HepG2 (cell line): Measurements from ENCODE around the gene ST6GAL2. TPM values are rescaled to one million over a fixed set of nuclear protein-coding genes. Genes with fewer than 3 reads are reported as not detected.

Experiments used
- ATAC-seq: fragments of 200-7000 bp; cut with Tn5 transposase; 3 replicates; pipeline ENCODE4 v1.9.1; 2020; ENCODE audit warnings: mild to moderate bottlenecking, moderate library complexity
- BruUV-seq: library from RNA; stranded (reverse); fragments of 400-500 nt; replicated peaks from 2 replicates; lab custom pipeline; 2021; lab: Mats Ljungman, UMichigan
- CTCF ChIA-PET: fragments of 300-600 bp; formaldehyde crosslinking; extraction: SDS; loops from one replicate; lab custom pipeline; 2021; ENCODE audit warnings: low total read pairs, inconsistent platforms, low intra/inter-chr PET ratio; lab: Yijun Ruan, JAX
- POLR2A ChIA-PET: fragments of 350-600 bp; sonication (Branson Sonifier 250); formaldehyde crosslinking; loops from one replicate; lab custom pipeline; 2020; ENCODE audit warnings: antibody characterized with exemption, inconsistent platforms; lab: Yijun Ruan, JAX
- DNase-seq: peaks from one replicate; pipeline ENCODE4 v3.0.0-alpha.2; 2015; ENCODE audit warnings: low spot score
- FAIRE-seq: peaks from 3 replicates; lab custom pipeline; 2011; peaks lifted over from hg19 to GRCh38; lab: Jason Lieb, UNC
- H2AFZ ChIP-seq: one replicate; pipeline ENCODE4 v1.6.1; 2011; ENCODE audit warnings: low read length, inconsistent platforms
- H3K27ac ChIP-seq: fragments of 300-600 bp; 3 replicates; pipeline ENCODE4 v1.8.0; 2011; ENCODE audit warnings: mixed run types, mild to moderate bottlenecking, mixed read lengths, low read length, inconsistent platforms; ENCODE audit not compliant: insufficient read depth; ENCODE audit errors: extremely low read length
- H3K27me3 ChIP-seq, 2 experiments: fragments of 200-600 bp in 1 of 2; 2 replicates in 1 of 2; 3 replicates in 1 of 2; pipeline versions ENCODE4 v1.6.0 to v1.8.0; 2011; ENCODE audit warnings: low read length in 2 of 2, mild to moderate bottlenecking in 2 of 2, moderate library complexity in 2 of 2, inconsistent platforms in 1 of 2; ENCODE audit not compliant: insufficient read depth in 2 of 2, control insufficient read depth in 1 of 2
- H3K36me3 ChIP-seq, 2 experiments: fragments of 200-600 bp in 1 of 2; replicated peaks in 1 of 2; 2 replicates in 1 of 2; 3 replicates in 1 of 2; pipeline versions ENCODE4 v1.5.1 to v1.8.0; 2011; ENCODE audit warnings: low read length in 2 of 2, inconsistent platforms in 1 of 2; ENCODE audit not compliant: insufficient read depth in 2 of 2, control insufficient read depth in 1 of 2
- H3K4me1 ChIP-seq: 2 replicates; pipeline ENCODE4 v1.5.1; 2012; ENCODE audit warnings: low read length, inconsistent platforms; ENCODE audit not compliant: insufficient read depth
- H3K4me2 ChIP-seq: 2 replicates; pipeline ENCODE4 v1.6.0; 2011; ENCODE audit warnings: low read depth, low read length, inconsistent platforms
- H3K4me3 ChIP-seq, 3 experiments: fragments of 200-600 bp in 1 of 3; sonication (generic), shearing (Covaris generic) in 1 of 3; replicated peaks in 1 of 3; 2 replicates each; pipeline ENCODE4 v1.5.1; 2011 to 2016; ENCODE audit warnings: low read length in 3 of 3, inconsistent platforms in 2 of 3, low read depth in 2 of 3, mild to moderate bottlenecking in 2 of 3, control low read depth in 1 of 3, mixed read lengths in 1 of 3; ENCODE audit not compliant: insufficient read depth in 1 of 3
- H3K79me2 ChIP-seq: one replicate; pipeline ENCODE4 v1.6.1; 2011; ENCODE audit warnings: low read length, inconsistent platforms; ENCODE audit not compliant: insufficient read depth
- H3K9ac ChIP-seq: 2 replicates; pipeline ENCODE4 v1.6.0; 2011; ENCODE audit warnings: mild to moderate bottlenecking, low read depth, low read length, inconsistent platforms; ENCODE audit not compliant: insufficient read depth
- H3K9me3 ChIP-seq: 2 replicates; pipeline ENCODE4 v1.5.1; 2012; ENCODE audit warnings: mild to moderate bottlenecking, low read length
- H4K20me1 ChIP-seq: 2 replicates; pipeline ENCODE4 v1.6.0; 2011; ENCODE audit warnings: inconsistent platforms, mild to moderate bottlenecking, low read length, moderate library complexity; ENCODE audit not compliant: insufficient read depth
- HNRNPK ChIP-seq: fragments of 200-400 bp; formaldehyde crosslinking; IDR thresholded peaks from 2 replicates; pipeline ENCODE4 v1.6.1; 2018; ENCODE audit warnings: low read length, low read depth, moderate library complexity, mild to moderate bottlenecking; ENCODE audit not compliant: poor library complexity, severe bottlenecking
- REXO4 ChIP-seq: sonication (generic); formaldehyde crosslinking; IDR thresholded peaks from 2 replicates; pipeline ENCODE4 v1.8.0; 2022; ENCODE audit warnings: missing genetic modification reagents, mild to moderate bottlenecking, borderline replicate concordance
- SNAPC2 ChIP-seq: sonication (generic); formaldehyde crosslinking; IDR thresholded peaks from 2 replicates; pipeline ENCODE4 v1.8.1; 2022; ENCODE audit warnings: mild to moderate bottlenecking, missing genetic modification reagents
- SRSF4 ChIP-seq: fragments of 200-400 bp; formaldehyde crosslinking; IDR thresholded peaks from one replicate; pipeline ENCODE4 v1.6.1; 2018; ENCODE audit warnings: mild to moderate bottlenecking, low read depth, low read length, moderate library complexity; ENCODE audit not compliant: poor library complexity, severe bottlenecking
- STAG1 ChIP-seq: sonication (generic); formaldehyde crosslinking; IDR thresholded peaks from 2 replicates; pipeline ENCODE4 v1.4.0; 2020; ENCODE audit warnings: missing genetic modification reagents
- ZNF503 ChIP-seq: sonication (generic); formaldehyde crosslinking; IDR thresholded peaks from 2 replicates; pipeline ENCODE4 v1.4.0; 2020; ENCODE audit warnings: missing genetic modification reagents
- ZNF572 ChIP-seq: sonication (generic); formaldehyde crosslinking; IDR thresholded peaks from 2 replicates; pipeline ENCODE4 v1.5.1; 2020; ENCODE audit warnings: mild to moderate bottlenecking, missing genetic modification reagents
- ZNF792 ChIP-seq: IDR thresholded peaks from 2 replicates; pipeline ENCODE4 v1.6.1; 2016
- WGBS: methylation state at CpG from one replicate; pipeline ENCODE4 v1.1.6; 2017; ENCODE audit warnings: low lambda C conversion rate; 5-methylcytosine and 5-hydroxymethylcytosine counted together
- in situ Hi-C: cut with HindIII; loops from 2 replicates; pipeline ENCODE4 v1.10.0; 2017; ENCODE audit warnings: low pct_unique_long_range_greater_than_20kb; ENCODE audit not compliant: extremely low pct_ligation_motif_present
- intact Hi-C: fragments of 100-400 bp; cut with micrococcal nuclease; formaldehyde crosslinking; loops from one replicate; pipeline ENCODE4 v1.10.0; 2022; ENCODE audit not compliant: unreplicated experiment
- polyA plus RNA-seq, 8 experiments: library from polyadenylated mRNA; depleted of rRNA in 3 of 8; stranded (reverse) in 7 of 8; unstranded in 1 of 8; fragments of >200 nt; fragmentation: Illumina TruSeq in 4 of 8; extraction: Trizol in 4 of 8; gene quantifications; 2 replicates each; pipeline versions ENCODE4 v1.2.1 to v1.2.3, GENCODE V29; 2011 to 2016; ENCODE audit warnings: low read depth in 4 of 8, missing spikeins in 1 of 8, mixed read lengths in 1 of 8; ENCODE audit not compliant: insufficient read depth in 1 of 8
- total RNA-seq, 5 experiments: library from RNA; depleted of rRNA; stranded (reverse); fragments of >200 nt; fragmentation: Illumina TruSeq; extraction: Trizol; gene quantifications; 2 replicates each; pipeline ENCODE4 v1.2.3, GENCODE V29; 2016; ENCODE audit warnings: low read depth in 1 of 5
- TF ChIP-seq, protein P1 (sequence below): sonication (generic); formaldehyde crosslinking; IDR thresholded peaks from 2 replicates; pipeline ENCODE4 v1.5.0; 2020; ENCODE audit warnings: mild to moderate bottlenecking, missing genetic modification reagents, moderate library complexity

ST6GAL2 gene
- total and polyA plus RNA-seq, 2 of the 13 experiments (the other 11 are each of a cell fraction or from before 2014, with no cell fraction given), result not detected

DNA sequence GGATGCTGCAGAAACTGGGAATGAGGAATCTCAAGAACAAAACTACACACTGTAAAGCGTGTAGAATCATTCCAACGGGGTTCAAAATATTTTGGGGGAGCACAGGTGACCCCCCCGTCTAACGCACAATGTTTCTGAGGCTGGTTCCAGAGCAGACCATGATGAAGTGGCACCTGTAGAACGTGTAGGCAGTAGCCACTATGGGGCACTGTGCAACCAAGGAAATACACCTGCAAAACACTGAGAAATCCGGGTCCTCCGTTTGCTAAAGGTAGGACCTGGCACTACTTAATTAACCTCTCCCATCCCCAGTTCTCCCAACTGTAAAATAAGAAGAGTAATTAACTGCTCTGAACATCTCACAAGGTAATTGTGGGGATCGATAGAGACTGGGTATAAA, 22.6 kb downstream of the ST6GAL2 start:
- FAIRE-seq, result peak; percentile 23
- POLR2A ChIA-PET, result no interaction called here
- Histone ChIP-seq H3K9ac (no peak overlapping the region), H3K27ac (no peak overlapping the region), H3K36me3 (no peaks in the 10 kb centered on the region), H3K27me3 (no peaks in the 10 kb centered on the region; a peak in 1 of 5 replicates), H3K9me3 (peaks cover 16% of the 10 kb centered on the region), H3K4me3 (no peak overlapping the region), H3K4me2 (no peak overlapping the region), H2AFZ (no peak overlapping the region), H3K79me2 (no peaks in the 10 kb centered on the region), H3K4me1 (no peaks in the 10 kb centered on the region), H4K20me1 (no peaks in the 10 kb centered on the region)
- no peak for DNase-seq
- intact Hi-C loops (no loop called here), in situ Hi-C loops (no loop called here)
- no TSS peak for BruUV-seq
- ATAC-seq, result peak; percentile 80
- WGBS, result under 1% methylated on average over 8 of the region's 8 CpGs
- TF ChIP-seq REXO4 (CRISPR knock-in tag) (no peak), ZNF572 (CRISPR knock-in tag) (no peak), ZNF503 (CRISPR knock-in tag) (no peak), HNRNPK (no peak), SRSF4 (no peak), STAG1 (peak; percentile 65), ZNF792 (no peak), SNAPC2 (CRISPR knock-in tag) (no peak)
- TF ChIP-seq, protein P1, sequence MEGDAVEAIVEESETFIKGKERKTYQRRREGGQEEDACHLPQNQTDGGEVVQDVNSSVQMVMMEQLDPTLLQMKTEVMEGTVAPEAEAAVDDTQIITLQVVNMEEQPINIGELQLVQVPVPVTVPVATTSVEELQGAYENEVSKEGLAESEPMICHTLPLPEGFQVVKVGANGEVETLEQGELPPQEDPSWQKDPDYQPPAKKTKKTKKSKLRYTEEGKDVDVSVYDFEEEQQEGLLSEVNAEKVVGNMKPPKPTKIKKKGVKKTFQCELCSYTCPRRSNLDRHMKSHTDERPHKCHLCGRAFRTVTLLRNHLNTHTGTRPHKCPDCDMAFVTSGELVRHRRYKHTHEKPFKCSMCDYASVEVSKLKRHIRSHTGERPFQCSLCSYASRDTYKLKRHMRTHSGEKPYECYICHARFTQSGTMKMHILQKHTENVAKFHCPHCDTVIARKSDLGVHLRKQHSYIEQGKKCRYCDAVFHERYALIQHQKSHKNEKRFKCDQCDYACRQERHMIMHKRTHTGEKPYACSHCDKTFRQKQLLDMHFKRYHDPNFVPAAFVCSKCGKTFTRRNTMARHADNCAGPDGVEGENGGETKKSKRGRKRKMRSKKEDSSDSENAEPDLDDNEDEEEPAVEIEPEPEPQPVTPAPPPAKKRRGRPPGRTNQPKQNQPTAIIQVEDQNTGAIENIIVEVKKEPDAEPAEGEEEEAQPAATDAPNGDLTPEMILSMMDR (CRISPR knock-in tag), result peak; percentile 60
- CTCF ChIA-PET, result no interaction called here
